ENCODE results near the gene ZNF488. TPM values are rescaled to one million over a fixed set of nuclear protein-coding genes. Genes with fewer than 3 reads are reported as not detected.

ZNF488 gene
- total RNA-seq, 1 donor from 2014 or later = not detected

DNA sequence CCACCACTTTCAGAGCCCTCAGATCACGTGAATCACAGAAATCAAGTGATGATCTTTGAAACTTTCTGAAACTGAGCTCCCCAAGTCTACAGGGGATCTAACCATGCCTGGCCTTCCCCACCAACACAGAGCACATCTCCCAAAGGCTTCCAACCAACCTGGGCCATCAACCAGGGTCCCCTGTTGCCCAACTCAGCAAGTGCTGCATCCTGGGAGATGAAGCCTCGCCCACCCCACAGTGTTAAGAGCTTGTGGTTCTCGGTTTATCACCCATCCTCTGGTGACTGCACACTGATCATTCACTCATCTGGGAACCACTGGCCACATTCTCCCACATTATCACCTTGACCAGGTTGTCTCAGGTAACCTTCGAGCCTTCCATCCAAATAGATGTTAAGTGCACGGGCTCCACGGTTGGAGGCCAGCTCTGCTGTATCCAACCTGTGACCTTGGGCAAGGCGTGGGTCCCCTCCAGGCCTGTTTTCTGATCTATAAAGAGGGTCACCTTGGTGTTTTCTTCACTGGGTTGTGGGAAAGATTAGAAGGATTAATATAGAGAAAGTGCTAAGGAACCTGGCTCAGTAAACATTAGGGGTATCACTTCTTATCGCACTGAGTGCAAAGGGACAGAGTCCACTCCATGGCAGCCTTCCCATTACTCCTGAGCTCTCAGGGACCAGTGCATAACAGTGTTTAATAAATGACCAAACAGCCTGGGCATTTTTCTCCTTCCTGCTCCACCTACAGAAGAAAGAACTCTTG is 3.6 kb downstream of the ZNF488 start:
- CTCF ChIA-PET = no interaction called here
- ATAC-seq (ENCODE audit: low read depth) (no peak), DNase-seq (no peak)
- peaks cover 76% of the 10 kb centered on the region for H3K27me3 Mint-ChIP-seq
- POLR2A ChIA-PET = no interaction called here
- H3K4me1 Mint-ChIP-seq = peaks cover 14% of the 10 kb centered on the region
- no peak overlapping the region for H3K27ac Mint-ChIP-seq
- intact Hi-C loops (cut with micrococcal nuclease) = loop anchor here (10.0 kb wide), 1 partner anchor 924 kb away; the partner anchor contains the start of gene MAPK8
- H3K4me3 Mint-ChIP-seq = no peak overlapping the region
- no peaks in the 10 kb centered on the region for H3K36me3 Mint-ChIP-seq (ENCODE audit: low read depth)
- no peaks in the 10 kb centered on the region for H3K9me3 Mint-ChIP-seq
- TF ChIP-seq, protein P1, sequence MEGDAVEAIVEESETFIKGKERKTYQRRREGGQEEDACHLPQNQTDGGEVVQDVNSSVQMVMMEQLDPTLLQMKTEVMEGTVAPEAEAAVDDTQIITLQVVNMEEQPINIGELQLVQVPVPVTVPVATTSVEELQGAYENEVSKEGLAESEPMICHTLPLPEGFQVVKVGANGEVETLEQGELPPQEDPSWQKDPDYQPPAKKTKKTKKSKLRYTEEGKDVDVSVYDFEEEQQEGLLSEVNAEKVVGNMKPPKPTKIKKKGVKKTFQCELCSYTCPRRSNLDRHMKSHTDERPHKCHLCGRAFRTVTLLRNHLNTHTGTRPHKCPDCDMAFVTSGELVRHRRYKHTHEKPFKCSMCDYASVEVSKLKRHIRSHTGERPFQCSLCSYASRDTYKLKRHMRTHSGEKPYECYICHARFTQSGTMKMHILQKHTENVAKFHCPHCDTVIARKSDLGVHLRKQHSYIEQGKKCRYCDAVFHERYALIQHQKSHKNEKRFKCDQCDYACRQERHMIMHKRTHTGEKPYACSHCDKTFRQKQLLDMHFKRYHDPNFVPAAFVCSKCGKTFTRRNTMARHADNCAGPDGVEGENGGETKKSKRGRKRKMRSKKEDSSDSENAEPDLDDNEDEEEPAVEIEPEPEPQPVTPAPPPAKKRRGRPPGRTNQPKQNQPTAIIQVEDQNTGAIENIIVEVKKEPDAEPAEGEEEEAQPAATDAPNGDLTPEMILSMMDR (IDR thresholded peaks at IDR 0.05) = no peak

DNA sequence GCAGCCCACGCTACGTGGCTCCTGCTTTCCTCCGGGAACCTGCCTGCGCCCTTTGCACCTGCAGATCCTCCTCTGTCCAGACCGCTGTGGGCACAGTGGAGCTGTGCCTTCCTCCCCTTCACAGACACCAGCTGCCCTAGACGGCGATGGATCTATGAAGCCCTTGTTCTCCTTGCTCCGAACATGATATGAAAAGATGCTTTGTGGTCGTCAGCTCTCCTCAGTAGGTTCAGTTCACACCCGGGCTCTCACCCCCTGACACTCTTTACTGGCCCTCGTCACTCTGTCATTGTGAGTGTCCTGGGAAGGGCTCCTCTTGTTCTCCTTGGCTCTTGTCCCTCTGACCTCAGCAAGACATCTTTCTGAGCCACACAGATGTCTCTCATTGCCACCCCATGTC is 4.2 kb downstream of the ZNF488 start:
- no peak for DNase-seq
- intact Hi-C loops (cut with micrococcal nuclease) = loop anchor here (10.0 kb wide), 1 partner anchor 925 kb away; the partner anchor contains the start of gene MAPK8
- H3K27me3 Mint-ChIP-seq = peaks cover 73% of the 10 kb centered on the region
- H3K27ac Mint-ChIP-seq = no peak overlapping the region
- TF ChIP-seq, protein P1 (IDR thresholded peaks at IDR 0.05) = no peak
- CTCF ChIA-PET = no interaction called here
- POLR2A ChIA-PET = no interaction called here
- no peaks in the 10 kb centered on the region for H3K9me3 Mint-ChIP-seq
- no peak for ATAC-seq (ENCODE audit: low read depth)
- H3K4me1 Mint-ChIP-seq = peaks cover 13% of the 10 kb centered on the region
- H3K4me3 Mint-ChIP-seq = no peak overlapping the region
- H3K36me3 Mint-ChIP-seq (ENCODE audit: low read depth) = no peaks in the 10 kb centered on the region

- H3K27ac Mint-ChIP-seq = no peak overlapping the region
- H3K36me3 Mint-ChIP-seq (ENCODE audit: low read depth) = no peaks in the 10 kb centered on the region
- no peaks in the 10 kb centered on the region for H3K9me3 Mint-ChIP-seq
- no peak for ATAC-seq (ENCODE audit: low read depth)
- H3K4me1 Mint-ChIP-seq = peaks cover 11% of the 10 kb centered on the region
- intact Hi-C loops (cut with micrococcal nuclease) = no loop called here
- TF ChIP-seq, protein P1 (IDR thresholded peaks at IDR 0.05) = no peak
- no peak for DNase-seq
- CTCF ChIA-PET = no interaction called here
- POLR2A ChIA-PET = no interaction called here
- H3K27me3 Mint-ChIP-seq = peaks cover 71% of the 10 kb centered on the region
- H3K4me3 Mint-ChIP-seq = no peak overlapping the region
Observed at GRCh38 chr10:47379445-47379785, 4.7 kb downstream of the ZNF488 start.

DNA sequence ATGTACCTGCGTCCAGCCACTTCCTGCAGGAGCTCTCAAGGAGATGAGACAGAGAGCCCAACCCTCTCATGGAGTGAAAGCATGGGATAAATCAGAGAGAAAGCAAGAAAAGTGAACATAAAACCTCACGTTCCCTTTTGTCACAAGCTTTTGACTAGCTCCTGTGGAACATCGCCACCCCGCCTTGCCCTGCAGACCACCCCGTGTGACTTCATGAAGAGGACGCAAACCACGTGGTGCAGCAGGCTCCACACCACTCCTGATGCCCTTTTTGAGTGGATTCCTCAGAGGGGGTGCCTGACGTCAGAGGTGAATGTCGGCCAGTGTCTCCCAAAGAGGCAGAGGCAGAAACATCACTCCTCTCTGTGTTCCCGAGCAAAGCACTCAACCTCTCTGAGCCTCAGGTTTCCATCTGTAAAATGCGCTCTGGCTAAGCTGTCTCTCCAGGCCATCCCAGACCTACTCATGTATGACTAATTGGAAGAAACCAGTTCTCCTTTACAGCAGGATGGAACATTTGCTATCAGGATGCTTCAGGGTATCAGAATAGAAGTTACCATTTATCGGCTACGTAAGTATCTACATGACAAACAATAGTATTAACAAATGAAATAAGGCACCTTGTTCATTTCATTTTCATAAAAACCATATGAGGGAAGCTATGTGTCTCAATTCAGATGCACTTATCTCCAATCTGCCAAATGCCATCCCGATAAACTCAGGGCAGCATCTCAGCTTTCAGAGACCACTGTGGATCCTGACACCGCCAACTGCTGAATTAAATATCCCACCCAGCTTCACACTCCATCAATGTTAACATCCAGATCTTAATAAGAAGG is 5.3 kb downstream of the ZNF488 start:
- peaks cover 8% of the 10 kb centered on the region for H3K4me1 Mint-ChIP-seq
- H3K4me3 Mint-ChIP-seq = no peak overlapping the region
- H3K27ac Mint-ChIP-seq = no peak overlapping the region
- no peak for ATAC-seq (ENCODE audit: low read depth)
- ChIA-PET POLR2A (no interaction called here), CTCF (no interaction called here)
- DNase-seq = no peak
- TF ChIP-seq, protein P1 (IDR thresholded peaks at IDR 0.05) = no peak
- intact Hi-C loops (cut with micrococcal nuclease) = no loop called here
- no peaks in the 10 kb centered on the region for H3K9me3 Mint-ChIP-seq
- H3K27me3 Mint-ChIP-seq = peaks cover 69% of the 10 kb centered on the region
- no peaks in the 10 kb centered on the region for H3K36me3 Mint-ChIP-seq (ENCODE audit: low read depth)

DNA sequence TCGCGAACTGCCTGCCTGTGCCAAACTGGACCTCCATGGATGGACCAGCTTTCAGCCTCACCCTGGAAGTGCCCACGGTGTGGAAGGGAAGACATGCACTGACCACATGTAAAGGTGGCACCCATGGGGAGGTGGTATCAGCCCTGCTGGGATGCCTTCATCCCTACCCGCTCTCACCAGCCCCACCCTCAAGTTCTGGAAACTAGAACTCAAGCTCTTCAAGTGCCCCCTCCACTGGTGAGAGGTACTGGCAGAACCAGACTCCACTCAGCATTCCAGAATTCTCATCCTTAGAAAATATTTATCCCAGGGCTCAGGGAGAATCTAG is 5.9 kb downstream of the ZNF488 start:
- intact Hi-C loops (cut with micrococcal nuclease) = no loop called here
- no peak overlapping the region for H3K4me3 Mint-ChIP-seq
- DNase-seq = no peak
- CTCF ChIA-PET = no interaction called here
- TF ChIP-seq, protein P1 (IDR thresholded peaks at IDR 0.05) = no peak
- H3K9me3 Mint-ChIP-seq = no peaks in the 10 kb centered on the region
- no peaks in the 10 kb centered on the region for H3K36me3 Mint-ChIP-seq (ENCODE audit: low read depth)
- H3K27ac Mint-ChIP-seq = no peak overlapping the region
- ATAC-seq (ENCODE audit: low read depth) = no peak
- peaks cover 66% of the 10 kb centered on the region for H3K27me3 Mint-ChIP-seq
- H3K4me1 Mint-ChIP-seq = peaks cover 2% of the 10 kb centered on the region
- POLR2A ChIA-PET = no interaction called here
